Tibial nerve (tissue), 4 donors: Measurements from ENCODE around the gene TOMM34. TPM values are rescaled to one million over a fixed set of nuclear protein-coding genes. Genes with fewer than 3 reads are reported as not detected.

Experiments
- DNase-seq, 2 donors: peaks; one replicate each; pipeline ENCODE4 v3.0.0-alpha.2; 2019; ENCODE audit warnings: low spot score in 2 of 2
- H3K27ac ChIP-seq, 4 donors: fragments of 200-600 bp; sonication (generic) in 3 of 4; one replicate each; pipeline ENCODE4 v1.5.1; 2017 to 2019; ENCODE audit warnings: mild to moderate bottlenecking in 1 of 4
- H3K27me3 ChIP-seq, 2 donors: fragments of 200-600 bp; sonication (generic) in 1 of 2; one replicate each; pipeline versions ENCODE4 v1.5.1 to v1.6.0; 2017 to 2019
- H3K36me3 ChIP-seq, 3 donors: fragments of 200-600 bp; sonication (generic); one replicate each; pipeline ENCODE4 v1.5.1; 2018 to 2019
- H3K4me1 ChIP-seq, 4 donors: fragments of 200-600 bp; sonication (generic) in 3 of 4; one replicate each; pipeline ENCODE4 v1.5.1; 2017 to 2019
- H3K4me3 ChIP-seq, 4 donors: fragments of 200-600 bp; sonication (generic) in 3 of 4; one replicate each; pipeline ENCODE4 v1.5.1; 2017 to 2019; ENCODE audit warnings: mild to moderate bottlenecking in 1 of 4, moderate library complexity in 1 of 4
- H3K9me3 ChIP-seq, 4 donors: fragments of 200-600 bp; sonication (generic) in 3 of 4; one replicate each; pipeline ENCODE4 v1.5.1; 2017 to 2019
- CTCF ChIP-seq, 5 experiments: fragments of 200-600 bp in 3 of 5; fragments of 450-650 bp in 2 of 5; sonication (generic) in 3 of 5; IDR thresholded peaks; one replicate each; pipeline ENCODE4 v1.5.1; 2016 to 2019; ENCODE audit warnings: antibody characterized with exemption in 5 of 5, mild to moderate bottlenecking in 3 of 5, moderate library complexity in 2 of 5
- EP300 ChIP-seq, 2 donors: sonication (generic); formaldehyde crosslinking; IDR thresholded peaks; one replicate each; pipeline ENCODE4 v1.6.1; 2017; ENCODE audit warnings: antibody characterized with exemption in 2 of 2, mild to moderate bottlenecking in 1 of 2
- POLR2A ChIP-seq, 2 donors: fragments of 450-650 bp; IDR thresholded peaks; one replicate each; pipeline ENCODE4 v1.6.1; 2017; ENCODE audit warnings: antibody characterized with exemption in 2 of 2, mild to moderate bottlenecking in 2 of 2, moderate library complexity in 2 of 2
- WGBS, 2 donors: methylation state at CpG; one replicate each; pipeline ENCODE4 v1.1.5; 2018; 5-methylcytosine and 5-hydroxymethylcytosine counted together
- total RNA-seq, 4 donors: library from RNA; depleted of rRNA; stranded (reverse); fragments of >200 nt; gene quantifications; one replicate each; pipeline ENCODE4 v1.1.0, GENCODE V29; 2016

TOMM34 gene
- total RNA-seq, 4 donors from 2014 or later = 5.9 to 18.0 (median 13.9) TPM

GRCh38 chr20:44918761-44919160 is 41.4 kb downstream of the TOMM34 start:
- H3K4me3 ChIP-seq = no peak overlapping the region
- no peaks in the 10 kb centered on the region for H3K9me3 ChIP-seq
- no peak for DNase-seq
- 93 to 98% methylated on average over 9 to 10 of the region's 10 CpGs for WGBS, 2 donors
- H3K27me3 ChIP-seq = no peaks in the 10 kb centered on the region
- H3K36me3 ChIP-seq = peaks cover 0 to 45% (median 0%) of the 10 kb centered on the region in 3 donors
- TF ChIP-seq CTCF (IDR thresholded peaks at IDR 0.05) = no peak
- TF ChIP-seq POLR2A (IDR thresholded peaks at IDR 0.05) = no peak
- TF ChIP-seq EP300 (IDR thresholded peaks at IDR 0.05) = no peak
- no peak overlapping the region for H3K27ac ChIP-seq
- no peaks in the 10 kb centered on the region for H3K4me1 ChIP-seq

- H3K27ac ChIP-seq = no peak overlapping the region
- no peaks in the 10 kb centered on the region for H3K27me3 ChIP-seq
- no peaks in the 10 kb centered on the region for H3K9me3 ChIP-seq
- no peak for DNase-seq
- no peaks in the 10 kb centered on the region for H3K4me1 ChIP-seq
- H3K4me3 ChIP-seq = no peak overlapping the region
- no peak for TF ChIP-seq POLR2A (IDR thresholded peaks at IDR 0.05)
- no peak for TF ChIP-seq EP300 (IDR thresholded peaks at IDR 0.05)
- no peak for TF ChIP-seq CTCF (IDR thresholded peaks at IDR 0.05)
- WGBS, 2 donors = 94 to 97% methylated on average over 3 of the region's 3 CpGs
- peaks cover 0 to 45% (median 0%) of the 10 kb centered on the region in 3 donors for H3K36me3 ChIP-seq
Measured at GRCh38 chr20:44918342-44918741, 41.9 kb downstream of the TOMM34 start.

GRCh38 chr20:44917399-44917798 is 42.8 kb downstream of the TOMM34 start:
- no peak for TF ChIP-seq POLR2A (IDR thresholded peaks at IDR 0.05)
- TF ChIP-seq EP300 (IDR thresholded peaks at IDR 0.05) = no peak
- no peak for TF ChIP-seq CTCF (IDR thresholded peaks at IDR 0.05)
- Histone ChIP-seq H3K4me3 (no peak overlapping the region), H3K4me1 (no peaks in the 10 kb centered on the region), H3K9me3 (no peaks in the 10 kb centered on the region), H3K27me3 (no peaks in the 10 kb centered on the region), H3K27ac (no peak overlapping the region), H3K36me3 (peaks cover 0 to 45% (median 0%) of the 10 kb centered on the region in 3 donors)
- no peak for DNase-seq
- 94 to 96% methylated on average over 2 of the region's 2 CpGs for WGBS, 2 donors

- Histone ChIP-seq H3K4me1 (no peaks in the 10 kb centered on the region), H3K36me3 (peaks cover 0 to 46% (median 0%) of the 10 kb centered on the region in 3 donors), H3K9me3 (no peaks in the 10 kb centered on the region), H3K27ac (no peak overlapping the region), H3K27me3 (no peaks in the 10 kb centered on the region), H3K4me3 (no peak overlapping the region)
- no peak for TF ChIP-seq EP300 (IDR thresholded peaks at IDR 0.05)
- TF ChIP-seq CTCF (IDR thresholded peaks at IDR 0.05) = no peak
- no peak for TF ChIP-seq POLR2A (IDR thresholded peaks at IDR 0.05)
- DNase-seq = no peak
- 89 to 91% methylated on average over 12 of the region's 12 CpGs for WGBS, 2 donors
Measured at GRCh38 chr20:44916586-44916985, 43.6 kb downstream of the TOMM34 start.

GRCh38 chr20:44914924-44915323 is 45.3 kb downstream of the TOMM34 start:
- H3K4me1 ChIP-seq = peaks cover 0 to 9% (median 4%) of the 10 kb centered on the region in 4 donors
- no peak overlapping the region for H3K4me3 ChIP-seq
- H3K27ac ChIP-seq = no peak overlapping the region
- no peak for TF ChIP-seq EP300 (IDR thresholded peaks at IDR 0.05)
- TF ChIP-seq CTCF (IDR thresholded peaks at IDR 0.05) = no peak
- TF ChIP-seq POLR2A (IDR thresholded peaks at IDR 0.05) = no peak
- H3K27me3 ChIP-seq = no peaks in the 10 kb centered on the region
- 64 to 65% methylated on average over 1 of the region's 1 CpG for WGBS, 2 donors
- H3K9me3 ChIP-seq = no peaks in the 10 kb centered on the region
- peaks cover 0 to 46% (median 0%) of the 10 kb centered on the region in 3 donors for H3K36me3 ChIP-seq
- no peak for DNase-seq
